ENCODE measurements around the gene SSMEM1.
"Not testable (repeated sequence)": the region's sequence is repeated elsewhere in the genome, so short reads cannot be mapped to it uniquely, and the experiment has no call there.

Gene SSMEM1

DNA sequence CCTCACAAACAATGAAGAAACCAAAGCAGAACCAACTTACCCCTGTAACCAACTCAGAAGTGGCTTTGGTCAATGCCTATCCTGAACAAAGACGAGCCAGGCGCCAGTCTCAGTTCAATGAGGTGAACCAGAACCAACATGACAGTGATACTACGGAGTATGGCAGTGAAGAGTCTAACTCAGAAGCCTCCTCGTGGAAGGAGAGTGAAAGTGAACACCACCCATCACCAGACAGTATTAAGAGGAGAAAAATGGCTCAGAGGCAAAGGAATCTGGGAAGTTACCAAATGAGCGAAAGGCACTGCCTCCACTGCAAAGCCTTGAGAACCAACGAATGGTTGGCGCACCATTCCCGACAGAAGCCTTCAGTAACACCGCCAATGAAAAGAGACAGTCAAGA, 8.4 kb downstream of the SSMEM1 start:
- DNase-seq, result no peak

DNA sequence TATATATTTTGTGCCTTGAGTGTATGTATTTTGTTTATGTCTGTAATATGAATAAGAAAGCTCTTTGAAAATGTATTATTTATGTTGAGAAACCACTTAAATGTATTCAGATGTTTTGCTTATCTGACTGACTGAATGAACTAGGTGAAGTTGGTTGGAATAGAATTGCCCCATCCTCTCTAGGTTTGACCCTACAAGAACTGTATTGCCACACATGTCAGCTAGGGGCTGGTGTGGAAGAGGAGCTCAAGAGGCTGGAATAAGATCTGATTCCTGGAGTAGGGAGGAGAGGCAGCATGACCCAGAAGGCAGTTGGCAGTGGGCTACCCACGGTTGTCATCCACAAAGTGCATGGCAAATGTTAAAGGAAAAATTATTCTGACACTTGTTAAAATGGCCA, 9.1 kb downstream of the SSMEM1 start:
- peak in 1 of 2 experiments; percentile 2 for DNase-seq

DNA sequence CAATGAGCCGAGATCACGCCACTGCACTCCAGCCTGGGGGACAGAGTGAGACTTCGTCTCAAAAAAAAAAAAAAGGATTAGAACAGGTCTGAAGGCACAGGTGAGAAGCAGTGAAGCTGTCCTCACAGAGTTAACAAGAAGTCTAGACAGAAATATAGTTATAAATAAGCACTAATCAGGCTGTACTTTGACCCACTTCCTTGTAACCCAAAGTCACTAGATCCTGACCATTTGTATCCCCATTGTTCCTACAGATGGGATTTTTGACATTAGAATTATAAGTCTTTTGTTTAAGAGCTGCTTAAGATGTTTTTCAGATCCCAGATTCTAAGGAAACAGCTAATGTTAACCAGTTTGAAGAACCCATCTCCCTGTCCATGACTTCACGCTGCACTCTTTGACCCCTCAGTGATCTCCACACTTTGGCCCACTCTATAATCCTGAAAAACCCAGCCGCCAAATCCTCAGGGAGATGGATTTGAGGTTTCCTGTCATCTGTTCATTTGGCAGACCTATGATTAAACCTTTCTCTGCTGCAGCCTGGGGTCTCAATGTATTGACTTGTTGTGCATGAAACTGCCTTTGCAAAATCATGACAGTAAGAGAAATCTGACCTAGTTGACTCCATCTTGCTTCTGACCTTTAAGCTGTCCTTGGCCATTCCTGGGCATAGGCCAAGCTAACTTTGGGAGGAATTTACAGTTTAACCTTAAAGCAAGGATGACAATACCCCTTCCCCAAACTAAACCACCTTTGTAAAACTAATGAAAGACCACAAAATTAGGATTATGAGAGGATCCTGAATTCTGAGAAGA, 11.4 kb downstream of the SSMEM1 start:
- no peak for DNase-seq

DNA sequence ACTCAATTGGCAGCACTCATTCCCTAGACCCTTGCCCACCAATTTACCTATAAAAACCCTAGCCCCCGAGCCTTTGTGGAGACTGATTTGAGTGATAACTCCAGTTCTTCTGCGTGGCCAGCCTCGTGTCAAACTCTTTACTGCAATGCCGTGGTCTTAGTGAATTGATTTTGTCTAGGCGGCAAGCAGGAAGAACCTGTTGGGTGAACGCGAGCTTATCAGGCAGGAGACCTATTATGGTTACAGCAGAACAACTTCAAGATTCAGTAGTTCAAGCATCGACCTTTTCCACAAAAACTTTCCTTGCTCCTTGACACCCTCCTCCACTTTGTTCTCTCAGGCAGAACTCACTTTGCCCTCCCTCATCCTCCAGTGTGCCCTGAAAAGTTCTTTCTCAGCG, 12.2 kb downstream of the SSMEM1 start:
- no peak for DNase-seq

- DNase-seq, result no peak
Measured at GRCh38 chr7:130221746-130222145, 14.1 kb downstream of the SSMEM1 start.

GRCh38 chr7:130223646-130224045, 16.0 kb downstream of the SSMEM1 start:
- DNase-seq, result no peak

DNA sequence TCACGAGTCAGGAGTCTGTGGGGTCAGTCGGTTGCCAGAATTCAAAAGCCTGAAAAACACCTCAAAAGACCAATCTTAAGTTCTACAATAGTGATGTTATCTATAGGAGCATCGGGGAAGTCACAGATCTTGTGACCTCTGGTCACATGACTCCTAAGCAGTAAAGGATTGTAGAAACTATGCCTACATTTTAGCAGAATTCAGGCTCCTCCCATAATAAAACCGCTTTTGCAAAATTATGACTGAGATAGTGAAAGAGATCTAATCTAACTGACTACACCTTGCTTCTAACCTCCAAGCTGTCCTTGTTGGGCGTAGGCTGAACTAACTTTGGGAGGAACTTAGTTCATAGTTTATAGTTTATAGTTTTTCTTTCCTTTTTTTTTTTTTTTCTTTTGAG, 16.6 kb downstream of the SSMEM1 start:
- DNase-seq, result no peak

DNA sequence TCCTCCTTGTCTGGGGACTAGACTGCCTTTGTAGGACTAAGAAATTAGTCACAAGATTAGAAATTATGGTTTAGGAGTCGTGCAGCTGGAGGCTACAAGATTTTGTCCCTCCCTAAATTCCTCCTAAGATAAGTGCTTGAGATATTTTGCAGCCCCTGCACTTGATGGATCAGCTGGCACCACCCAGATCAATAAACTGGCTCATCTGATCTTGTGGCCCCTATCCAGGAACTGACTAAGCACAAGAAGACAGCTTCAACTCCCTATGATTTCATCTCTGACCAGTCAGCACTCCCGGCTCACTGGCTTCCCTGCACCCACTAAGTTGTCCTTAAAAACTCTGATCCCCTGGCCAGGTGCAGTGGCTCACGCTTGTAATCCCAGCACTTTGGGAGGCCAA, 17.3 kb downstream of the SSMEM1 start:
- DNase-seq, result not testable (repeated sequence)

DNA sequence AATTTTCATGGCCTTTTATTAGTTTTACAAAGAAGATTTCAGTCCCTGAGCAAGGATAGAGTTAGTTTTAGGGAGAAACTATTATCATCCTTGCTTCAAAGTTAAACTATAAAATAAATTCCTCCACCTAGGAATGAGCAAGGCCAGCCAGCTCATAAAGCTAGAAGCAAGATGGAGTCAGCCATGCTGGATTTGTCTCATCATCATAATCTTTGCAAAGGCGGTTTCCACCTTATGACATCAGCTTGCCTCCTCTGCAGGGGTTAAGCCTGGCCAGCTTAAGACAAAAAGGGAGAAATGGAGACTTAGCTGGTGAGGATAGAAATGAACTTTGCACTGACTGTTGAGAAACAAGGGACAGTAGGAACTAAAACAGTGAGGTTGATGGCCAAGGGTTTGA, 18.7 kb downstream of the SSMEM1 start:
- no peak for DNase-seq

- DNase-seq, result no peak
Measured at GRCh38 chr7:130227883-130228575, 20.4 kb downstream of the SSMEM1 start.

DNA sequence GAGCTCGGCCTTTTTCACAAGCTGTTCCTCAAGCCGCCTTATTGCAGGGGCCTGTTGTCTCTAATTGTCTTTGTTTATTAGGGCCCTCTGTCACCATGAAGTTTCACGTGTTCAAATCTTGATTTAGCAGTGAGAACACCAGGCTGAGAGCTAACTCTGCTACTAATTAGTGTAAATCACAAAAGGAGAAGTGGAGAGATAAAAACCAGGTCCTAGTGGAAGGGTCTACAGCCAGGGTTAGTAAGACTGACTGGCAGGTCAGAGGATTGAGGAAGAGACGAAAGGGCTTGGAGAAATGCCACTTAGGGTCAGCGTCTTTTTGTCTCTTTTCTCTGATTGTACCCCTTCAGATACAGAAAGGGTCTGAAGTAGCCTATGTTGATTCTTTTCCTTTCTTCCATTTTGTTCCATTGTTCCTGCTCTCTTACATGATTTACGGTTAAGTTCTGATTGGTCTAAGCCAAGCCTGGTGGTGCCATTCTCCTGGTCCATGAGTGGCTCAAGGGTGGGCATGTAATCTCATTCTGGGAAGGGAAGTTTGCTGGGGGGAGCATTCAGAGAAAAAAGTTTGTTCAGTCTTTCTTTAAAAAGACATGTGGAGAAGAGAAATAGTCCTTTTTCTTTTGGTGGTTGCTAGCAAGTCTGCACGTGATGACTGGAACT, 21.3 kb downstream of the SSMEM1 start:
- no peak for DNase-seq

DNA sequence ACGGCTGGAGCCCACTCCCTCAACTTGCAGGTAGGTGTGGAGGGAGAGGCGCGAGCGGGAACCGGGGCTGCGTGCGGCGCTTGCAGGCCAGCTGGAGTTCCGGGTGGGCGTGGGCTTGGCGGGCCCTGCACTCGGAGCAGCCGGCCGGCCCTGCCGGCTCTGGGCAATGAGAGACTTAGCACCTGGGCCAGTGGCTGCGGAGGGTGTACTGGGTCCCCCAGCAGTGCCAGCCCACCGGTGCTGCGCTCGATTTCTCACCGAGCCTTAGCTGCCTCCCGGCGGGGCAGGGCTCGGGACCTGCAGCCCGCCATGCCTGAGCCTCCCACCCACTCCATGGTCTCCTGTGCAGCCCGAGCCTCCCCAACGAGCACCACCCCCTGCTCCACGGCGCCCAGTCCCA, 22.3 kb downstream of the SSMEM1 start:
- DNase-seq, result not testable (repeated sequence)

- DNase-seq, result no peak
Measured at GRCh38 chr7:130231792-130232191, 24.1 kb downstream of the SSMEM1 start.

DNA sequence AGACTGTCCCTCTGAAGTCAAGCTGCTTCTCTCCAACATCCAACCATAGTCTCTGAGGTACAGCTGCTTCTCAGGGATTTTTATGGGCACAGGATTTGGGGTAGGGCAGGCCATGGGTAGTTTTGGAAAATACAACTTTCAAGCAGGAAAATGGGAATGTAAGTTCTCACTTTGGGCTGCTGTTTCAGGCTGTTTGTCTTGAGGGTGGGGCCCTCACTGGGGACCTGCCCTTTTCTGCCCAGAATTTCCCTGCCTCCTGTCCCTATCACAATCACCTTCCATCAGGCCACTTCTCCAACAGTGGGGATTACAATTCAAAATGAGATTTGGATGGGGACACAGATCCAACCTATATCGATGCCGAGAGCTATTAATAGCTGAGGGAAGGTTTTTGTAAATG, 24.5 kb downstream of the SSMEM1 start:
- no peak for DNase-seq

DNA sequence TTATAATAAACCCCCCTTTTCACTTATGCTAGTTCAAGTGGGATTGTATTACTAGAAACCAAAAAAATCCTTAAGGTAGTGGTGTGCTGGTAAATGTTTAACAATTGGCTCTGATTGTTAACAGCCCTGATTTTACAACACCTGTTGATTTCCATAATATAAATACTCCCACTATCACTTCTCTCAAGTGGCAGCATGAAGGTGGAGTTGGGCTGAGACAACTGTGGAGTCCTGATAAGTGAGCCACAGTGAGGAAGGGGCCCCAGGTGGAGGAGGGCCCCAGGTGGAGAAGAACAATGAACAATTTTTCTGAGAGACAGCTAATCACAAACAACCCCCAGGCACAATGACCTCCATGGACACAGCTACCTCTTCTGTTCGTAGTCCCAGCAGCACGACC, 26.4 kb downstream of the SSMEM1 start:
- DNase-seq, result no peak

DNA sequence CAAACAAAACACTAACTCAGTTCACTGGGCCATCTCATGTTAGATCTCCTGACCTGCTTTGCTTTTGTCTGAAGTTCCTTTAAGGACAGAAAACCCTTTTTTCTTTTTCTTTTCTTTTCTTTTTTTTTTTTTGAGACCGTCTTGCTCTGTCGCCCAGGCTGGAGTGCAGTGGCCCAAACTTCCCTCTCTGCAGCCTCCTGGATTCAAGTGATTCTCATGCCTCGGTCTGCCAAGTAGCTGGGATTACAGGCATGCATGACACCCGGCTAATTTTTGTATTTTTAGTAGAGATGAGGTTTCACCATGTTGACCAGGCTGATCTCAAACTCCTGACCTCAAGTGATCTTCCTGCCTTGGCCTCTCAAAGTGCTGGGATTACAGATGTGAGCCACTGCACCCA, 28.7 kb downstream of the SSMEM1 start:
- DNase-seq, result not testable (repeated sequence)

GRCh38 chr7:130240240-130240639, 32.6 kb downstream of the SSMEM1 start:
- DNase-seq, result no peak

- peak; percentile 39 to 72 for DNase-seq
Measured at GRCh38 chr7:130242198-130243014, 34.7 kb downstream of the SSMEM1 start.

- not testable (repeated sequence) for DNase-seq
Measured at GRCh38 chr7:130243486-130243885, 35.8 kb downstream of the SSMEM1 start.

DNA sequence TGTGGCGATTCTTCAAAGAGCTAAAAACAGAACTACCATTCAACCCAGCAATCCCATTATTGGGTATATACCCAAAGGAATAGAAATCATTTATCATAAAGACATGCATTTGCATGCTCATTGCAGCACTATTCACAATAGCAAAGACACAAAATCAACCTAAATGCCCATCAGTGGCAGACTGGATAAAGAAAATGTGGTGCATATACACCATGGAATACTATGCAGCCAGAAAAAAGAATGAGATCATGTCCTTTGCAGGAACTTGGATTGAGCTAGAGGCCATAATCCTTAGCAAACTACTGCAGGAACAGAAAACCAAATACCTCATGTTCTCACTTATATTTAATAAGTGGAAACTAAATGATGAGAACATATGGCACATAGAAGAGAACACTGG, 38.8 kb downstream of the SSMEM1 start:
- DNase-seq, result not testable (repeated sequence)

- not testable (repeated sequence) for DNase-seq
Measured at GRCh38 chr7:130248842-130249241, 41.2 kb downstream of the SSMEM1 start.

GRCh38 chr7:130249626-130250025, 42.0 kb downstream of the SSMEM1 start:
- DNase-seq, result not testable (repeated sequence)

DNA sequence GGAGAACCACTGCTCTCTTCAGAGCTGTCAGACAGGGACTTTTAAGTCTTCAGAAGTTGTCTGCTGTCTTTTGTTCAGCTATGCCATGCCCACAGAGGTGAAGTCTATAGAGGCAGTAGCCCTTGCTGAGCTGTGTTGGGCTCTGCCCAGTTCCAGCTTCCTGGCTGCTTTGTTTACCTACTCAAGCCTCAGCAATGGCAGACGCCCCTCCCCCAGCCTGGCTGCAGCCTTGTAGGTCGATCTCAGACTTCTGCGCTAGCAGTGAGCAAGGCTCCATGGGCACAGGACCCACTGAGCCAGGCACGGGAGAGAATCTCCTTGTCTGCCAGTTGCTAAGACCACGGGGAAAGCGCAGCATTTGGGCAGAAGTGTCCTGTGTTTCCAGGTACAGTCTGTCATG, 46.9 kb downstream of the SSMEM1 start:
- no peak for DNase-seq

Measured in NCI-H524 (cell line).